Vagina (tissue), 2 donors: ENCODE results near the gene COLQ.

Experiments
- POLR2A ChIP-seq, 2 donors: fragments of 450-650 bp; IDR thresholded peaks; one replicate each; pipeline ENCODE4 v1.6.1; 2017; ENCODE audit warnings: antibody characterized with exemption in 2 of 2, mild to moderate bottlenecking in 2 of 2, moderate library complexity in 2 of 2
- POLR2AphosphoS5 ChIP-seq, 2 donors: sonication (generic); formaldehyde crosslinking; IDR thresholded peaks; one replicate each; pipeline ENCODE4 v1.9.0; 2017; ENCODE audit warnings: antibody characterized with exemption in 2 of 2, mild to moderate bottlenecking in 2 of 2, low read depth in 1 of 2; ENCODE audit not compliant: insufficient read depth in 1 of 2
- TF ChIP-seq, protein P1 (sequence below), 3 experiments: fragments of 450-650 bp in 2 of 3; fragments of 200-600 bp in 1 of 3; sonication (generic) in 1 of 3; IDR thresholded peaks; one replicate each; pipeline ENCODE4 v1.5.1; 2017 to 2019; ENCODE audit warnings: antibody characterized with exemption in 3 of 3, mild to moderate bottlenecking in 2 of 3, moderate library complexity in 2 of 3

DNA sequence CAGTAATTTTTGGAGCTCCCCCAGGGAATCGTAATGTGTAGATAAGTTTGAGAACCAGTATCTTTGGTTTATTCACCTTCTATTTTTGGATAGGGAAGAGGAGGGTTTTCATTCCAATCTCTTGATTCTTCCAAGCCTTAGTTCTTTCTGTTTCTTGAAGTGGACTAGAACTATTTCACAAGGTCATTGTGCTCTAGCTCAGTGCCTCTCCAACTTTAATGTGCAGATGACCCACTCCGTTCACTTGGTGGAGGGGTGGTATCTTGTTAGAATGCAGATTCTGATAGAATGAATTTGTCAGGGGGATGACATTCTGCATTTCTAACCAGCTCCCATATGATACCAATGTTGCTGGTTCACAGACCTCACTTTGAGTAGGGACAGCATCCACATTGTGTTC lies 35.5 kb downstream of the COLQ start:
- no peak for TF ChIP-seq POLR2A (IDR thresholded peaks at IDR 0.05)
- TF ChIP-seq, protein P1, sequence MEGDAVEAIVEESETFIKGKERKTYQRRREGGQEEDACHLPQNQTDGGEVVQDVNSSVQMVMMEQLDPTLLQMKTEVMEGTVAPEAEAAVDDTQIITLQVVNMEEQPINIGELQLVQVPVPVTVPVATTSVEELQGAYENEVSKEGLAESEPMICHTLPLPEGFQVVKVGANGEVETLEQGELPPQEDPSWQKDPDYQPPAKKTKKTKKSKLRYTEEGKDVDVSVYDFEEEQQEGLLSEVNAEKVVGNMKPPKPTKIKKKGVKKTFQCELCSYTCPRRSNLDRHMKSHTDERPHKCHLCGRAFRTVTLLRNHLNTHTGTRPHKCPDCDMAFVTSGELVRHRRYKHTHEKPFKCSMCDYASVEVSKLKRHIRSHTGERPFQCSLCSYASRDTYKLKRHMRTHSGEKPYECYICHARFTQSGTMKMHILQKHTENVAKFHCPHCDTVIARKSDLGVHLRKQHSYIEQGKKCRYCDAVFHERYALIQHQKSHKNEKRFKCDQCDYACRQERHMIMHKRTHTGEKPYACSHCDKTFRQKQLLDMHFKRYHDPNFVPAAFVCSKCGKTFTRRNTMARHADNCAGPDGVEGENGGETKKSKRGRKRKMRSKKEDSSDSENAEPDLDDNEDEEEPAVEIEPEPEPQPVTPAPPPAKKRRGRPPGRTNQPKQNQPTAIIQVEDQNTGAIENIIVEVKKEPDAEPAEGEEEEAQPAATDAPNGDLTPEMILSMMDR (IDR thresholded peaks at IDR 0.05), result no peak
- TF ChIP-seq POLR2AphosphoS5 (IDR thresholded peaks at IDR 0.05; ENCODE audit: insufficient read depth in 1 of 2, low read depth in 1 of 2), result no peak
